ENCODE data around the gene IGFBP7.

The IGFBP7 gene

DNA sequence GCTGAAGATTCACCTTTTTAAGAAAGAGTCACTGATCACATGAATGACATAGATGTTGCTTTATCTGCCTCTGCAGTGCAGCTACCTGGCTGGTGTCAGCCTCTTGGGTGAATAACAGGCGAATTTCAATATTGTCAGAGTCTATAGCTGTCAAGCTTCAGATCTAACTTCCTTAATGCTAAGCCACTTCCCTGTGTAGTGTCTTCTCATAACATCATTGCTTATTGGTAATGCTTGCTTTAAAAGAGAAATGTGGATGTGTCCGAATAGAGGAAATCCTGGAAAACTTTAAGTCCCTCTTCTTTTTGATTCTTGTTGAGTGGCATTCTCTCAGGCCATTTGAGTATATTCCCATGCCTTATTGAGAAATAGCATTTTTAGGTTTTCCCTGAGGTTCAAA lies 7.3 kb upstream of the IGFBP7 start:
- no peak for DNase-seq
- TF ChIP-seq POLR2A (IDR thresholded peaks at IDR 0.05; ENCODE audit: low read length) (no peak), GATA1 (IDR thresholded peaks at IDR 0.05; ENCODE audit: low read depth, low read length) (no peak)

DNA sequence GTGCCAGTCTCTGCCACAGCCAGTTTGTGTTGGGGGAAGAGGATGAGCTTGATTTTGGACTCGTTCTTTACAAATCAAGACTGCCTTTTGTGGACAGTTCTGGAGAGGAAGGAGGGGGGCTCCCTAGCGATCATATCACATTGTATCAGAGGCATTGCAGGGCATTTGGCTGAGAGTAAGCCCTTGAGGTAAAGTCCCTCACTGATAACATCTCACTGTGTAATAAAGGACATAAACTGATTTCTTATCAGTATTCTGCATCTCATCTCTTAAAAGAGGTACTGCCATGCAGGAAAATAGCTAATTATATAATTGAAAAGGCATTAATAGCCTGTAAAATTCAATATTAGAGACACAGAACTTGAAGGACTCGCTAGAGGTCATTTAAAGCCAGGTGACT lies 6.1 kb upstream of the IGFBP7 start:
- no peak for DNase-seq
- no peak for TF ChIP-seq POLR2A (IDR thresholded peaks at IDR 0.05; ENCODE audit: low read length)
- no peak for TF ChIP-seq GATA1 (IDR thresholded peaks at IDR 0.05; ENCODE audit: low read depth, low read length)

DNA sequence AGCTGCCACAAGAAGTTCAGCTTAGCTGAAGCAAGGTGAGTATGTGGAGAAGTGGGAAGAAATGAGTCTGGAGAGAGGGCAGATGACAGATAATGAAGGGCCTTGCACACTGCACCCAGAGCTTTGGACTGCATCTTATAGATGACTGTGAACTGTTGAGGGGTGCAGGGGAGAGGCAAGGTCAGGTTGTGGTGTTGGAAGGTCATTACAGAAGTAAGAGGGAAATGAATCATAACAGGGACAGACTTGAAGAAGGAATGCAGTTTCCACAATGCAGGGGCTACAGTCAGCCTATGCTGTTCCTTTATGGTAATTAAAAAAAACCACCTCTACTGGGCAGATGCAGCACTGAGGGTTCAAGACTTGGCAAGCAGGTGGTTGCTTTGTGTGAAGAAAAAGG lies 4.8 kb upstream of the IGFBP7 start:
- no peak for DNase-seq
- TF ChIP-seq GATA1 (IDR thresholded peaks at IDR 0.05; ENCODE audit: low read depth, low read length): no peak
- no peak for TF ChIP-seq POLR2A (IDR thresholded peaks at IDR 0.05; ENCODE audit: low read length)

DNA sequence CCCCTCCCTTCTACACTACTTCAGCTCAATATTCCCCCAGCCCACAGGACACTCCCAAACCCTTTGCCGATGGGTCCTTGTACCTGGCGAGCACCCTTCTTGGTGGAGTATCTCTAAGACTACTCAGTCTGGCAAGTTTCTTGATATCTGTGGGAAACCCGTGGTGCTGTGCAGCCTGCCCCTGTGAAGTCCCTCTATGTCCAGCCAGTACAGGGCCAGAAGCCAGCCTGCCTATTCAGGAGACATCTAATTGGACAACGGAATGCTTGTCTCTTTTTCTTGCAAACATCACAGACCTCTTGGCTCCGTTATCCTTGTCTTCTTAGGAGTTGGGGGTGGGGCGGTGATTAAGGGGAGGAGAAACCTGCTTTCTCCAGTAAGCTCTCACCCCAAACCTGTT lies 3.7 kb upstream of the IGFBP7 start:
- no peak for TF ChIP-seq GATA1 (IDR thresholded peaks at IDR 0.05; ENCODE audit: low read depth, low read length)
- no peak for TF ChIP-seq POLR2A (IDR thresholded peaks at IDR 0.05; ENCODE audit: low read length)
- DNase-seq: no peak

DNA sequence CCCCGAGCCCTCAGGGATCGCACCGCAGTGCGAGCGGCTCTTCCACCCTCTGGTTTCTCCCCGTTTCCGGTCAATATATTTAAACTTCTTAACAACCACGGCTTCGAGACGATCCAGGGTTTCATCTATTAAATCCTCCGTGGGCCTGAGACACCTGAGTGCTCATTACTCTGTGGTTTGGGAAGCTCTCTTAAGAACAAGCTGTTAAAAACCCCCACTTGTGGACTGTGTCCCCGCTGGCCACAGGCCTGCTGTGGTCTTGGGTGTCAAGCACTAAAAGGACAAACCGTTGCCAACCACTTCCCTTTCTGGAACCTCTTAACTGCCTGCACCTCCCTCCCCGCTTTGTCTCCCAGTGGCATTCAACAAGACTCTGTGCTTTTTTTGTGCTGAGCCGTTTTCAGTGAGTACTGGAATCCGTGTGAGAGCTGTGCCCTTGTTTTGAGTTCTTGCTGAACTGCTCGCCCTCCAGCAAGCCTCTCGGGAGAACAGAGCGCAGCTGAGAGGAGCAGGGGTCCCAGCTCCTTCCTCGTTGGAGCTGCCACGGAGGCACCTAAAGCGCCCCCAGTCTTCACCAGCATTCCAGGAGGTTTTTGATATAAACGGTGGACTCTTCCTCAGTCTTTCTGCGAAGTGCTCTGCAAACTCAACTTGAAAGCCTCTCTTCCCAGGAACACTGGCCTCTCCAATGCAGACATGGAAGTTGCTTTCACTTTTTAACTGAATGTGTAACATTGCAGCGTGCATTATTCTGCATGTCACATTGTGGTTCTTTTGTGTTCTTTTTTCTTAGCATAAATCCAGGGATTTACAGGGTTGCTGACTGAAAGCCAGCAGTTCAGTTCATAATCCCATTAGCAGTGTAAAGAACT lies 691 bp upstream of the IGFBP7 start:
- no peak for TF ChIP-seq GATA1 (IDR thresholded peaks at IDR 0.05; ENCODE audit: low read depth, low read length)
- no peak for TF ChIP-seq POLR2A (IDR thresholded peaks at IDR 0.05; ENCODE audit: low read length)
- peak; percentile 34 to 35 for DNase-seq

DNA sequence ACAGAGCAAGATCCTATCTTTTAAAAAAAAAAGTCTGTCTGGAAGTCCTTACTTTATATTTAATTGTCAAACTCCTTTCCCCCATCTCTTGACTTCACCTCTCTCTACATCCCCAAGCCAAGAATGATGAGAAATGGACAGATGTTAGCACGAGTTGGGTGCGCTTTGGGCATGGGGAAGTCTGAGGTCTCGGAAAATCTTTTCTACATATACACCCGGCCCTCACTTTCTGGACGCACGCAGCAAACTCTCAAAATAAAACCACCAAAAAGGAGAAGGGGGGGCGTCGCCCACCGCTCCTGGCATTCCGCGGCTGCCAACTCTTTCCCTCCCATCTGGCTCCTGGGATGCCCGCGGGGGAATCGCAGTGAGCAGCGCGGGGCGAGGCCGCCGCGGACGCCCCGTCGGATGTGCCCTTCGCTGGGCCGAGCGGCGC lies 756 bp downstream of the IGFBP7 start:
- TF ChIP-seq GATA1 (IDR thresholded peaks at IDR 0.05; ENCODE audit: low read depth, low read length) (no peak), POLR2A (IDR thresholded peaks at IDR 0.05; ENCODE audit: low read length) (no peak)
- no peak for DNase-seq

DNA sequence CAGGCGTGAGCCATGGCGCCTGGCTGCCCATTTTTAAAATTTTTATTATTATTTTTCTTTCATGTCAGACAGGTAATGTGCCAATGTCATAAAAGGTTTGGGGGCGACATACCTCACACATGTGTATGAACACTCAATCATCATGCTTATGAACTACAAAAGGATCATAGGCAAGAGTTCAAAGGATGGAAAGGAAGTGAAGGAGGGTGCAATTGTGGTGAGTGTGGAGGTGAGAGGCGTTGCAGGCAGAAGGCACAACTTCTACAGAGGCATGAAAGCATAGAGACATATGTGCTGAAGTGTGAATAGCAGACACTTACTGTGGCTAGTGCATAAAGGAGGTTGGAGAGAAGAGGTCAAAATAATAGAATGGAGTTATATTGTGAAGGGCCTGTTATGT lies 4.0 kb downstream of the IGFBP7 start:
- DNase-seq: no peak
- TF ChIP-seq GATA1 (IDR thresholded peaks at IDR 0.05; ENCODE audit: low read depth, low read length) (no peak), POLR2A (IDR thresholded peaks at IDR 0.05; ENCODE audit: low read length) (no peak)

DNA sequence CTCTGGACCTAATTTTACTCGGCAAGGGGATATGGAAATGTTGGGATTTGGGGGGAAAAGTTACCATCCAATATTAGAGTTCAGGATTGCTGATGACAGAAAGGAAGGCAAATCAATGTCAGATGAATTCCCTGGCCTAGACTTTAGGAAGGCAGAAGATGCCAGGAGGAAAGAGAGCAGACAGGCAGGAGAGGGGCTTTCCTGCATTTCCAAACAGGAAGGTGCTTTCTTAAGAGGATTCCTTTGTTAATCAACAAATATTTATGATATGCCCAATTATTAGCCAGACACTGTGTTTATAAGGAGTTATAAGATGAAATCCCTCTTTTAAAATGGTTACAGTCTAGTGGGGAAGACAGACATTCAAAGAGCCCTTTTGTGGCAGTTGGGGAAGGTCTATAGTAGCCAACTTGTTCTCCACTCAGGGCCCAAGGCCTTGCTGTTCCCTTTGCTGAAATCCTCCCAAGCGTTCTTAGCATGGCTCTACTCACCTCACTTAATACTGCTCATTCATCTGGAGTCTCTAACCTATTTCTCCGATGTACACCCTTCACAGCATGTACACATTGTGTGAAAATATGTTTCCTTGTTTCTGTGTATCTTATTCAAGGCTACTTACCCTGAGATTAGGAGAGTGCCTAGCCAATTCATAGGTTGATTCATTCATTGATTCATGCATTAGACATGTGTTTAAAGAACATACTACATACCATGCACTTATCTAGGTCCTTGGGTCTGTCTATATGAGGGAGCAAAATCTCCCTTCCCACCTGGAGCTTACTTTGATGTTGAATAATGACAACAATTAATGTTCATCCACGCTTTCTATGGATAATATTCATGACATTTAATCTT lies 5.3 kb downstream of the IGFBP7 start:
- DNase-seq: no peak
- no peak for TF ChIP-seq GATA1 (IDR thresholded peaks at IDR 0.05; ENCODE audit: low read depth, low read length)
- no peak for TF ChIP-seq POLR2A (IDR thresholded peaks at IDR 0.05; ENCODE audit: low read length)

DNA sequence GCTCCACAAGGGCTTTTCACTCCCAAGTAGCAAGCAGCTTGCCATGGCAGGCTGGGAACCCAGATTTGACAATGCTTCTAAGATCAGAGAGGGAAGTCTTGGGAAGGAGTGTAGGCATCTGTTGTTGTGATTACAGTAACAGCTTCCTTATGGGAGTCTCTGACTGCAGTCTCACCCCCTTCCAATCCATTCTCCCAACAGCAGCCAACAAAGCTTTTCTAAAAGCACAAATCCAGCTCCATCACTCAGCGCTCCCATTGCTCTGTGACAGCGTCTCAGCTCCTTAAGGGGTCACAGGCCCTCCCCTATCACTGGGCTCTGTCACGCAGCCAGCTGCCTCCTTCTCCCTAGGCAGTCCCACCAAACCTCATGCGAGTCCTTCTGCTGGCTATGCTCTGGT lies 7.1 kb downstream of the IGFBP7 start:
- DNase-seq: no peak

DNA sequence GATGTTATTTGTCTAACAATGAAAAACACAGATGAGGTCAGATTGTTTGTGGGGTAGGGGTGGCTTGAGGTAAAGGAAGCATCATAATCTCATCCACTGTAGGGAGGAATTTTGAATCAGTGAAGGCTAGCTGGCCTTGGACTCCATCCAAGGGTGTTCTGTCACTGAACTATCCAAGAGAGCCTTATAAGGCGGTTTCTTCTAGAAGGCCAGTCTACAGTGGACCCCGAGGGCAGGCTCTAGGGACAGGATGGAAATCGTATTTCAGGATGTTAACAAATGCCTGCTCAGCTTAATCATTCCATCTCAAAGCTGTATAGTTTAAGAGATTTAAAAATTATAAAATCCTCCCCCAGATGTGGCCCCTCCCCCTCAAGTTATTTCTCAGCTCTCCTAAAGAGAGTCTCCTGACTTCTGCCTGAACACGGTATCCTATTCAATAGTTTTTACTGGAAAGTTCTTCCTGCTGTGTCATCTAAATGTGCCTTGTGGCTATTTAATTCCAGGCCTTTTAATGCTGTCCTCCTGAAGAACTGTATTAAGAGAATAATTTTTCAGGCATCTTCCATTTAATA lies 8.0 kb downstream of the IGFBP7 start:
- no peak for DNase-seq
- no peak for TF ChIP-seq POLR2A (IDR thresholded peaks at IDR 0.05; ENCODE audit: low read length)

More for the DNA sequence above, 7.1 kb downstream of the IGFBP7 start:
- TF ChIP-seq GATA1 (IDR thresholded peaks at IDR 0.05; ENCODE audit: low read depth, low read length): no peak
- no peak for TF ChIP-seq POLR2A (IDR thresholded peaks at IDR 0.05; ENCODE audit: low read length)

DNA sequence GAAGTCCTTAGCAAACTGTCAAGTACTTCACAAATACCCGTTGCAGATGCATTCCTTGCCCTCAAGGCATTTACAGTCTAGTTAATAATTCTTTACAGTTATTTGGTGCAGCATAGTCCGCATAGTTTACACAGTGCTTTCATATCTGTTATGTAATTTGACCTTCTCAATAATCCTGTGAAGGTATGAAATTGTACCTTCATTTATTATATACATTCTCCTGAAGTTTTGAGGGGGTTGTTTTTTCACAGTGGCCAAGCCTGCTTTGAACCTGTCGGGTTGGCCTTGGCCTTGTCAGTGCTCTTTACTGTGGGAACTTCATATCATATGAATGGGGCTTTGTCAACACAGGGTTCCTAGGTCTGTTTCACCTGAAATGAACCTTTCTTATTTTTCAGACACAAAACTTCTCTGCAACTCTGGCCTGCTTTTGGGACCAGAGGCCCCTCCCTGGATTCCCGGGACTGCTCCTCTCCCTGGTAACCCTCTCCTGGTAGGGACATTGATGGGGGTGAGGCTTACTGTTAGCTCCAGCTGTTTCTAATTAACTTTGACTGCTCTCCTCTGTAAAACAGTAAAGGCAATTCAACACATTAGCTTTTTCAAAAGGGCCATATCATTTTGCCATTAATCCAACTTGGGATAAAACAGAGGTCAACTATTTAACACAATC lies 9.1 kb downstream of the IGFBP7 start:
- no peak for DNase-seq
- no peak for TF ChIP-seq POLR2A (IDR thresholded peaks at IDR 0.05; ENCODE audit: low read length)
- TF ChIP-seq GATA1 (IDR thresholded peaks at IDR 0.05; ENCODE audit: low read depth, low read length): no peak

DNA sequence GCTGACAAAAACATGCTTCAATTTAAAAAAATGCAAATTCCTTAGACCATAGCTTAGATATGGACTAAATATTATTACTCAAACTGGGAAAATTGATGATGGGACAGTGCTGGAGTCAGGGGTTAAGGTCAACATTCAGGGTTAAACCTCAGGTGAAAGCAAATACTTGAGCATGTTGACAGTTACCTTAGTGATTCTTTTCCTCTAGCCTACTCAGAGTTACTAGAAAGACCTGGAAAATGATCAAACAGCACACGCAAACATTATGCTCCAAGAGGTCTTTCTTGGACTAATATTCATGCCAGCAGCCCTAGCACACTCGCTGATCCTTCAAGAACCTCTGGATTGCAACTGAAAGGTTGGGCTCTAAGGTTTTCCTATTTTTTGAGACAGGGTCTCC lies 10.8 kb downstream of the IGFBP7 start:
- TF ChIP-seq GATA1 (IDR thresholded peaks at IDR 0.05; ENCODE audit: low read depth, low read length) (no peak), POLR2A (IDR thresholded peaks at IDR 0.05; ENCODE audit: low read length) (no peak)

DNA sequence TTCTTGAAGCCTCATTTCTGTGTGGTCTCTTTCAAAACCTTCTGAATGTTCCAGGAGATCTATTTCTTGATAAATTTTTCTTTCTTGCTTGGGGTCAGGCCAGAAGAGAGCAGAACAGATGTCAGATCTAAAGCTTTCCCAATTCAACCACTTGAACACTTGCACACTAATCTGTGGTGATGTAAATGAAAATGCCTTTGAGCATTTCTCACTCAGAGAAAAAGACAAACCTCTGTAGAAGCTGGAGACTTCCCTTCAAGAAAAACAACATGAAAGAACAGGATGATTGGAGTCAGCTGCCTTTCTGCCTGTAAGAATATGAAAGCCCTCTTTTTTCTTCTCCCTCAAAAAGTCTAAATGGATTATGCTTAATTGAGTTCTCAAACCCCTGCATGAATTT lies 11.2 kb downstream of the IGFBP7 start:
- TF ChIP-seq GATA1 (IDR thresholded peaks at IDR 0.05; ENCODE audit: low read depth, low read length): no peak
- DNase-seq: no peak

More for the DNA sequence above, 10.8 kb downstream of the IGFBP7 start:
- DNase-seq: no peak

DNA sequence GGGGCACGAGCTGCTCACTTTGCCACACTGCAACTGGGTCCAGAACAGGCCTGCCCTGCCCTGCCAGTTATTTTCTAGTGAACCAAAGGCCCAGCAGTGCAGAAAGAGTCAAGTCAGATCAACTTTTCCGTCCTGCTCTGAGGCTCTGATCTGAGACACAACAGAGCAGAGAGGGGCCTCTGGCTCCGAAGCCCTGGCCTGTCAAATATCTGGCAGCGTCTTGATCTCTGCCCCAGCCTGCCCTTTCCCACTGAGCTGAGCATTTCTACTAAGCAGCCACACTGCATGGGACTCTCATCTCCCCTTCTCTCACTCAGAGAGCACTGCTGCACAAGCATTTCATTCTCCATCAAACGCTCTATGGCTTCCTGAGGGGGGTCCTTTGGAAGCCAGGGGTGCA lies 11.8 kb downstream of the IGFBP7 start:
- DNase-seq: no peak
- no peak for TF ChIP-seq POLR2A (IDR thresholded peaks at IDR 0.05; ENCODE audit: low read length)
- TF ChIP-seq GATA1 (IDR thresholded peaks at IDR 0.05; ENCODE audit: low read depth, low read length): no peak

All from erythroblast (primary cell).